Mucosa of rectum (tissue), 2 donors: ENCODE data around the gene HS3ST4.

Experiments used
- H3K27ac ChIP-seq, 2 donors: one replicate each; pipeline ENCODE4 v1.7.0; 2013; ENCODE audit warnings: inconsistent platforms in 2 of 2, low read depth in 2 of 2, low read length in 2 of 2
- H3K27me3 ChIP-seq, 2 donors: one replicate each; pipeline ENCODE4 v1.7.0; 2013; ENCODE audit warnings: low read length in 2 of 2; ENCODE audit not compliant: control insufficient read depth in 2 of 2, insufficient read depth in 2 of 2
- H3K36me3 ChIP-seq, 2 donors: one replicate each; pipeline ENCODE4 v1.7.0; 2013; ENCODE audit warnings: low read length in 2 of 2; ENCODE audit not compliant: control insufficient read depth in 2 of 2, insufficient read depth in 2 of 2
- H3K4me1 ChIP-seq, 2 donors: one replicate each; pipeline ENCODE4 v1.7.0; 2013; ENCODE audit warnings: low read length in 2 of 2, mild to moderate bottlenecking in 1 of 2; ENCODE audit not compliant: control insufficient read depth in 2 of 2, insufficient read depth in 2 of 2
- H3K4me3 ChIP-seq, 2 donors: one replicate each; pipeline ENCODE4 v1.7.0; 2013; ENCODE audit warnings: low read length in 2 of 2
- H3K9ac ChIP-seq, 2 donors: one replicate each; pipeline ENCODE4 v1.7.0; 2013; ENCODE audit warnings: low read length in 2 of 2, low read depth in 1 of 2, mild to moderate bottlenecking in 1 of 2
- H3K9me3 ChIP-seq, 2 donors: one replicate each; pipeline ENCODE4 v1.7.0; 2013; ENCODE audit warnings: low read length in 2 of 2; ENCODE audit not compliant: control insufficient read depth in 2 of 2
- donor health status: healthy.
- donor health status: Normal muscosa, but diverticular disease.

The HS3ST4 gene

GRCh38 chr16:25699069-25699468, 7.3 kb downstream of the HS3ST4 start:
- H3K9me3 ChIP-seq, result no peaks in the 10 kb centered on the region
- H3K27me3 ChIP-seq, result peaks cover 4 to 8% of the 10 kb centered on the region in 2 donors

GRCh38 chr16:25700547-25700946, 8.8 kb downstream of the HS3ST4 start:
- H3K27me3 ChIP-seq, result peaks cover 0 to 2% of the 10 kb centered on the region in 2 donors
- no peak overlapping the region for H3K4me3 ChIP-seq
- no peaks in the 10 kb centered on the region for H3K36me3 ChIP-seq
- H3K9ac ChIP-seq, result no peak overlapping the region
- no peak overlapping the region for H3K27ac ChIP-seq
- H3K4me1 ChIP-seq, result no peaks in the 10 kb centered on the region
- H3K9me3 ChIP-seq, result no peaks in the 10 kb centered on the region

More at GRCh38 chr16:25699069-25699468, 7.3 kb downstream of the HS3ST4 start:
- Histone ChIP-seq H3K36me3 (no peaks in the 10 kb centered on the region), H3K4me1 (no peaks in the 10 kb centered on the region), H3K4me3 (no peak overlapping the region), H3K9ac (no peak overlapping the region), H3K27ac (no peak overlapping the region)

GRCh38 chr16:25707553-25707952, 15.8 kb downstream of the HS3ST4 start:
- H3K4me3 ChIP-seq, result no peak overlapping the region
- H3K9me3 ChIP-seq, result no peaks in the 10 kb centered on the region
- H3K27me3 ChIP-seq, result no peaks in the 10 kb centered on the region
- H3K9ac ChIP-seq, result no peak overlapping the region
- H3K36me3 ChIP-seq, result no peaks in the 10 kb centered on the region
- no peaks in the 10 kb centered on the region for H3K4me1 ChIP-seq
- no peak overlapping the region for H3K27ac ChIP-seq

GRCh38 chr16:25707982-25708583, 16.3 kb downstream of the HS3ST4 start:
- Histone ChIP-seq H3K9me3 (no peaks in the 10 kb centered on the region), H3K4me3 (no peak overlapping the region), H3K36me3 (no peaks in the 10 kb centered on the region), H3K27me3 (no peaks in the 10 kb centered on the region), H3K4me1 (no peaks in the 10 kb centered on the region), H3K9ac (no peak overlapping the region), H3K27ac (no peak overlapping the region)

- Histone ChIP-seq H3K36me3 (no peaks in the 10 kb centered on the region), H3K4me1 (no peaks in the 10 kb centered on the region), H3K27ac (no peak overlapping the region), H3K27me3 (no peaks in the 10 kb centered on the region), H3K9ac (no peak overlapping the region), H3K9me3 (no peaks in the 10 kb centered on the region), H3K4me3 (no peak overlapping the region)
These were observed 17.5 kb downstream of the HS3ST4 start for GRCh38 chr16:25709213-25709612.

- H3K9ac ChIP-seq, result no peak overlapping the region
- no peaks in the 10 kb centered on the region for H3K9me3 ChIP-seq
- H3K27ac ChIP-seq, result no peak overlapping the region
- H3K27me3 ChIP-seq, result no peaks in the 10 kb centered on the region
- H3K4me1 ChIP-seq, result no peaks in the 10 kb centered on the region
- H3K4me3 ChIP-seq, result no peak overlapping the region
- no peaks in the 10 kb centered on the region for H3K36me3 ChIP-seq
These were observed 22.2 kb downstream of the HS3ST4 start for GRCh38 chr16:25713785-25714570.

GRCh38 chr16:25716186-25716585, 24.4 kb downstream of the HS3ST4 start:
- no peak overlapping the region for H3K27ac ChIP-seq

GRCh38 chr16:25721439-25721838, 29.7 kb downstream of the HS3ST4 start:
- H3K9me3 ChIP-seq, result no peaks in the 10 kb centered on the region
- H3K9ac ChIP-seq, result no peak overlapping the region
- no peaks in the 10 kb centered on the region for H3K36me3 ChIP-seq
- no peak overlapping the region for H3K4me3 ChIP-seq
- no peaks in the 10 kb centered on the region for H3K4me1 ChIP-seq
- H3K27ac ChIP-seq, result no peak overlapping the region
- H3K27me3 ChIP-seq, result no peaks in the 10 kb centered on the region

More at GRCh38 chr16:25716186-25716585, 24.4 kb downstream of the HS3ST4 start:
- Histone ChIP-seq H3K9ac (no peak overlapping the region), H3K27me3 (no peaks in the 10 kb centered on the region), H3K9me3 (no peaks in the 10 kb centered on the region), H3K36me3 (no peaks in the 10 kb centered on the region), H3K4me1 (no peaks in the 10 kb centered on the region), H3K4me3 (no peak overlapping the region)

GRCh38 chr16:25726430-25727098, 34.8 kb downstream of the HS3ST4 start:
- H3K27me3 ChIP-seq, result no peaks in the 10 kb centered on the region
- H3K9me3 ChIP-seq, result no peaks in the 10 kb centered on the region
- no peaks in the 10 kb centered on the region for H3K36me3 ChIP-seq
- H3K4me3 ChIP-seq, result no peak overlapping the region
- no peaks in the 10 kb centered on the region for H3K4me1 ChIP-seq
- no peak overlapping the region for H3K9ac ChIP-seq
- no peak overlapping the region for H3K27ac ChIP-seq

GRCh38 chr16:25729188-25729915, 37.6 kb downstream of the HS3ST4 start:
- Histone ChIP-seq H3K27me3 (no peaks in the 10 kb centered on the region), H3K27ac (no peak overlapping the region), H3K9me3 (no peaks in the 10 kb centered on the region), H3K9ac (no peak overlapping the region), H3K36me3 (no peaks in the 10 kb centered on the region), H3K4me1 (no peaks in the 10 kb centered on the region), H3K4me3 (no peak overlapping the region)
